ENCODE results near the gene AKAP6. TPM values are rescaled to one million over a fixed set of nuclear protein-coding genes. Genes with fewer than 3 reads are reported as not detected.

The AKAP6 gene
- total and polyA plus RNA-seq, 2 of the 8 experiments (the other 6 are each of a cell fraction or from before 2014, with no cell fraction given), result 0.09 to 0.89 TPM

DNA sequence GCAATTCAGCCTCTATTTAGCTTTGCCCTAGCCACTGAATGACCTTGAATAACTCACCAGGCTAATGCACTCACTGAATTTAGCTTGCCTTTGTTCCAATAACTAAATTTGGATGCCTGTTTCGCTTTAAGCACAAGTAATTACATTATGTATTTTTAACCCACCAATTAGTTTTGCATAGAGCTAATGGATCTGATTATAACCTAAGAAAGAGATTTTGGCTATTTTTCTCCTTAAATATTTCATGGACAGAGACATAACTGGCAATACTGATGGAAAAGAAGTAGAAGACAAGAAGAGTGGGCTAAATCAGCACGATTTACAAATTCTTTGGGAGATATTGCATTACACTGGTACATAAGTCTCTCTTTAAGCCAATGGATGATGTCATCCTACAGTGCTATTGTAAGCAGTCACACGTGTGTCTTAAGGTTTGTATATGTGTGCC is 85.7 kb downstream of the AKAP6 start (continued):
- TF ChIP-seq, protein P1, sequence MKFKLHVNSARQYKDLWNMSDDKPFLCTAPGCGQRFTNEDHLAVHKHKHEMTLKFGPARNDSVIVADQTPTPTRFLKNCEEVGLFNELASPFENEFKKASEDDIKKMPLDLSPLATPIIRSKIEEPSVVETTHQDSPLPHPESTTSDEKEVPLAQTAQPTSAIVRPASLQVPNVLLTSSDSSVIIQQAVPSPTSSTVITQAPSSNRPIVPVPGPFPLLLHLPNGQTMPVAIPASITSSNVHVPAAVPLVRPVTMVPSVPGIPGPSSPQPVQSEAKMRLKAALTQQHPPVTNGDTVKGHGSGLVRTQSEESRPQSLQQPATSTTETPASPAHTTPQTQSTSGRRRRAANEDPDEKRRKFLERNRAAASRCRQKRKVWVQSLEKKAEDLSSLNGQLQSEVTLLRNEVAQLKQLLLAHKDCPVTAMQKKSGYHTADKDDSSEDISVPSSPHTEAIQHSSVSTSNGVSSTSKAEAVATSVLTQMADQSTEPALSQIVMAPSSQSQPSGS (IDR thresholded peaks at IDR 0.05; ENCODE audit: low read length), result no peak
- TF ChIP-seq KDM4A (IDR thresholded peaks at IDR 0.05; ENCODE audit: low read depth, low read length, severe bottlenecking), result no peak
- no peak for TF ChIP-seq CHD1 (IDR thresholded peaks at IDR 0.05; ENCODE audit: low read depth, low read length)
